Left forelimb (tissue), 1 donor: ENCODE results near the gene TUBA1B.
"Not testable (repeated sequence)": the region's sequence is repeated elsewhere in the genome, so short reads cannot be mapped to it uniquely, and the experiment has no call there.

Experiments used
- DNase-seq: peaks from one replicate; pipeline ENCODE4 v3.0.0-alpha.2; 2018; ENCODE audit warnings: low spot score

Gene TUBA1B

GRCh38 chr12:49131051-49131893, at the start of gene TUBA1B:
TSS of gene TUBA1B (minus strand) at chr12:49131395. CDS start at chr12:49131300, 95 bp downstream.
- peak; percentile 95 for DNase-seq

- DNase-seq = no peak
Measured at GRCh38 chr12:49174218-49174617, 43.0 kb upstream of the TUBA1B start.

DNA sequence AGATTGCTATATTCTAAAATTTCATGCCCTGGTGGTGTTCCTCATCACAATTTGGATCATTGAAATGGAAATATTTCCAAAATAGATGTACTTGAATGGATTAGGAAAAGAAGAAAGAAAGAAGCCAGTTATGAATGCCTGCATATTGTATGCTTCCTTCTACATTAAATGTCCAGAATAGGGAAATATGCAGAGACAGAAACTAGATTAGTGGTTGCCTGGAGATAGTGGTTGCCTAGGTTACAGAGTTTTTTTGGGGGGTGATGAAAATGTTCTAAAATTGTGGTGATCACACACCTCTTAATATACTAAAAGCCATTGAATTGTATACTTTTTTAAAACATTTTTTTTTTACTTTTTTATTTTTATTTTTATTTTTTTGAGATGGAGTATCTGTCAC, 39.7 kb upstream of the TUBA1B start:
- no peak for DNase-seq

GRCh38 chr12:49165114-49165513, 33.9 kb upstream of the TUBA1B start:
- DNase-seq = no peak

DNA sequence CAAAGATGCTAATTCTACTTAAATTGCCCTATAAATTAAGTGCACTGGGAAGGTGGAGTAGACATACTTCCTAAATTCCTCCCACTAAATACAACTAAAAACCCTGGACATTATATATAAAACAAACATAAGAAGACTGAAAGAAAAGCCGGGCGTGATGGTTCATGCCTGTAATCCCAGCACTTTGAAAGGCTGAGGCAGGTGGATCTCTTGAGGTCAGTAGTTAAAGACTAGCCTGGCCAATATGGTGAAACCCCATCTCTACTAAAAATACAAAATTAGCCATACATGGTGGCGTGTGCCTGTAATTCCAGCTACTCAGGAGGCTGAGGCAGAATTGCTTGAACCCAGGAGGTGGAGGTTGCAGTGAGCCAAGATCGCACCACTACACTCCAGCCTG, 30.7 kb upstream of the TUBA1B start:
- DNase-seq = not testable (repeated sequence)

DNA sequence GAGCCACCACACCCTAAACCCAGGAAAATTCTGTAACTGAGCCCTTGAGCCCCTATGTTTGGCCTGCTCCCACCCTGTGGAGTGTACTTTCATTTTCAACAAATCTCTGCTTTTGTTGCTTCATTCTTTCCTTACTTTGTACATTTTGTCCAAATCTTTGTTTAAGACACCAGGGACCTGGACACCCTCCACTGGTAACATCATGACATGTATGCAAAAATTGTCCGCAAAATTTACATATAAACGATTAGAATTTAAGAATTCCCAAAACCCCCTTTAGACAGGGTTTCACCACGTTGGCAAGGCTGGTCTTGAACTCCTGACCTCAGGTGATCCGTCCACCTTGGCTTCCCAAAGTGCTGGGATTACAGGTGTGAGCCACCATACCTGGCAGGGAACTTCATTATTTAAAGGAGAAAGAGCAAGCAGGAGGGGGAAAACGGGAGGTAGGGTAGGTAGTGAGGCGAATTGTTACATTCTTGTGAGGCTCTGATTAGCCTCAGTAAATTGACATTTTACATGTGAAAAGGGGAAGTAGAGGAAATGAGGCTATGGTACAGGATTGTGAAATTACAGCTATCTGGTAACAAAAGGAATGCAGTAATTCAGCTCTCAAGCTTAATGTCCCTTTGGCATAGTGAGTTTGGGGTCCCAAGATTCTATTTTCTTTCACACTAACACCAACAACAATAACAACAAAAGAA, 30.0 kb upstream of the TUBA1B start:
- no peak for DNase-seq

GRCh38 chr12:49160399-49160798, 29.2 kb upstream of the TUBA1B start:
- DNase-seq = no peak

- no peak for DNase-seq
Measured at GRCh38 chr12:49154221-49154620, 23.0 kb upstream of the TUBA1B start.

DNA sequence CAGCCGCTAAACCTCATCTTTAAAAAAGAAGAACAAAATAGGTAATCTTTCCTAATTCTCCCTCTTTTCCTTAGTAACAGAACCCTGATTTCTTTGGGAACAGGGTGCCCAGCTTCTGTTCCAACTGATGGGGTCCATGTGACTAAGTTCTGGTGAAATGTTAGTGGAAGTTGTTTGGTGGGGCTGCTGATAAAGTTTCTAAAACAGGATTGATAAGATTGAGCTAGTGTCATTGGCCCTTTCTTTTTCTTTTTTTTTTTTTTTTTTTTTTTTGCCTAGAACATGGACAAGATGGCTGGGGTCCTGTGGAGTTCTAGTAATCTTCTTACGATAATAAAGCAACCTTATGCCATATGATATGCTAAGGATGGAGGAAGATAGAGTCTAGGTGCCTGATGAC, 16.2 kb upstream of the TUBA1B start:
- DNase-seq = no peak

DNA sequence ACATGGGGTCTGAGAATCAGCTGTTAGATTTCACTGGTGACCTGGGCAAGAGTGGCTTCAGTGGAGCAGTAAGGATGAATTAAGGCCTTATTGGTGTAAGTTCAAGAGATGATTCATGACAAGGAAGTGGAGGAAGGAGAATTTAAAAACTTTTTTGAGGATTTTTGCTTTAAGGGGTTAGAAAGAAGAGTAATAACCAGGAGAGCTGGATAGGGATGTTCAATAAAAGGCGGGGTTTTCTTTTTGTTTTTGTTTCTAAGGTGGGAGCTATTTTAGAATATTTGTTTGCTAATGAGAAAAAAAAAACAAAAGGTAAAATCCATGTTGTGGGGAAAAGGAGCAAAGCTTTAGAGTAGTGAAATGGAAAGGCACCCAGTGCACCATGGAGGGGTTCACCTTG, 15.2 kb upstream of the TUBA1B start:
- DNase-seq = no peak

DNA sequence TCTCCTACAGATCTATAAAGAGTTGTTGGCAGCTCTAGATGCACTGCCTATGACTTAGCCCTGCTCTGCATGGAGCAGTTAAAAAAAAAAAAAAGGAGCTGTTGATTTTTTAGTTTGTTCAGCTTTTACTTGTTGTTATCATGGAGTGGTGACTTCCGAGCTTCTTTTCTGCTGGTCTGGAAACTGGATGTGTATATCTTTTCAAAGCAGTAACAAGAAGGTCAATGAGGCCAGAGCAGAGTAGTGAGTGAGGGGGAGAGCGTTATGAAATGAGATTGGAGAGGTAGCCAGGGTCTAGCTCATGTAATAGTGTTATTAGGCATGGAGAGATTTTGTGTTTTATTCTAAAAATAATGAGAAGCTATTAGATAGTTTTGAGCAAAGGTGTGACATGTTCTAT, 13.2 kb upstream of the TUBA1B start:
- no peak for DNase-seq

DNA sequence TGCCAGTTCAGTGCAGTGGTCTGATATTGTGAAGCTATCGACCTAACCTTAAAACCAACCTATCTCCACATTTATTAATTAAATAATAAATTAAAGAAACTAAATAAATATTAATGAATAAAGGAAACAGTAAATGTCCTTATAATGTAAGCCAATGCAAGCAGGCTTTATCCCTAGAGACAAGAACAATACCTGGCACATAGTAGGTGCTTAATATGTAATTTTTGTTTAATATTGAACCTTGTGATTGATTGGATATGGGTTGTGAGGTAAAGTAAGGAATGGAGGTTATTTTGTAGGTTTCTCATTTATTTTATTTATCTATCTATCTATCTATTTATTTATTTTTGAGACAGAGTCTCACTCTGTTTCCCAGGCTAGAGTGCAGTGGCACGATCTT, 7.8 kb upstream of the TUBA1B start:
- DNase-seq = no peak

- no peak for DNase-seq
Measured at GRCh38 chr12:49138587-49138986, 7.4 kb upstream of the TUBA1B start.

GRCh38 chr12:49137476-49137875, 6.3 kb upstream of the TUBA1B start:
- no peak for DNase-seq

GRCh38 chr12:49136997-49137396, 5.8 kb upstream of the TUBA1B start:
- not testable (repeated sequence) for DNase-seq

DNA sequence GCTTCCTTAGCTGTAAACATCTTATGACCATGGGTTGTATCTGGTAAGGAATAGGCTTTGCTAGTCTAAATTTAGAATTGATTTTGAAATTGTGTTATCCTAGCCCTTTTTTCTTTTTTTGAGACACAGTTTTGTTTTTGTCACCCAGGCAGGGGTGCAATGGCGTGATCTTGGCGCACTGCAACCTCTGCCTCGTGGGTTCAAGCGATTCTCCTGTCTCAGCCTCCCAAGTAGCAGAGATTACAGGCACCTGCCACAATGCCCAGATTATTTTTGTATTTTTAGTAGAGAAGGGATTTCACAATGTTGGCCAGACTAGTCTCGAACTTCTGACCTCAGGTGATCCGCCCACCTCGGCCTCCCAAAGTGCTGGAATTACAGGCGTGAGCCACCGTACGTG, 2.4 kb upstream of the TUBA1B start:
- DNase-seq = no peak

- no peak for DNase-seq
Measured at GRCh38 chr12:49133014-49133413, 1.8 kb upstream of the TUBA1B start.

DNA sequence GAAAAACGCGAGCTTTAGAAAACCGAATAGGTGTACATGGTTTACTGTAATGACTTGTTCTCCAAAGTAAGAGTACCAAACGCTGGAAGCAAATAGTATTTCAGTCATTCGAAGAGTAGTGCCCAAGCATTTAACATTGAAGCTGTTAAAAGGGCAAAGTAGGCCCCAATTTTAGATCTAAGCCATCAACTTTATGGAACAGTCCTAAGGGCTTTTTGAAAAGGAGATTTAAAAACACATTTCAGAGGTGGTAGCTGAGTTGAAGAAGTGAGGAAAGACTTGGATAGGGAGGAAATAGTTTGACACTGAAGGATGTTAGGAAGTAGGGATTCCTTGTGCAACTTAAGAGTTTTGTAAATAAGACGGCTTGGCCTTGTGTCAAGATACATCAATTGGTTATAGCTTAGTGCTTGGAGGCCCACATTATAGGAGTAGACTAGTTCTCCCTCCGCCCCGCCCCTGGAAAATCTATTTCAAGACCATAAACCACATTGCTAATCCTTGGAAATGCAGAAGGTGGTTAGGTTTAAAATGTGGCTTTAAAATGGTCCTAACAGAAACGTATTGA, 783 bp upstream of the TUBA1B start:
- DNase-seq = no peak

- peak; percentile 95 for DNase-seq
Measured at GRCh38 chr12:49130151-49131050, 794 bp downstream of the TUBA1B start.

DNA sequence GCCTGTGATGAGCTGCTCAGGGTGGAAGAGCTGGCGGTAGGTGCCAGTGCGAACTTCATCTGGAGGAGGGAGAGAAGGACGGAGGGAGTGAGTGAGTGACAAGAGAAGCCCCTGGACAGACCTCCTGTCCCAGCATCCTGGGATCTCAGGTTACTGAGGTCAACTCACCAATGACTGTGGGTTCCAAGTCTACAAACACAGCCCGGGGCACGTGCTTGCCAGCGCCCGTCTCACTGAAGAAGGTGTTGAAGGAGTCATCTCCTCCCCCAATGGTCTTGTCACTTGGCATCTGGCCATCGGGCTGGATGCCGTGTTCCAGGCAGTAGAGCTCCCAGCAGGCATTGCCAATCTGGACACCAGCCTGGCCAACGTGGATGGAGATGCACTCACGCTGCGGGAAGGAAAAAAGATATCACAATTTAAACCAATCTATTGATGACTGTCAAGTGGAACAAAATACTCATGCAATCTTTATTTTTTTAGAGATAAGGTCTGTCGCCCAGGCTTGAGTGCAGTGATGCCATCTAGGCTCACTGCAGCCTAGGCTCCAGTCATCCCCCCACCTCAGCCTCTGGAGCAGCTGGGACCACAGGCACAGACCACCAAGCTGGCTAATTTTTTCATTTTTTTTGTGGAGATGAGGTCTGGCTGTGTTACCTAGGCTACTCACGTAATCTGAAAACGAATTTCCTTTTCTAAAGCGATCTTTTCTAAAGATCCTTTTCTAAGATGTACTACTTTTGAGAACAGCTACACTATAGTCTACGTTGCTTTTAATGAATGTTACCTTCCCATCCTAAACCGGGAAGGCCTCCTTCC, 1.7 kb downstream of the TUBA1B start:
- DNase-seq = no peak

DNA sequence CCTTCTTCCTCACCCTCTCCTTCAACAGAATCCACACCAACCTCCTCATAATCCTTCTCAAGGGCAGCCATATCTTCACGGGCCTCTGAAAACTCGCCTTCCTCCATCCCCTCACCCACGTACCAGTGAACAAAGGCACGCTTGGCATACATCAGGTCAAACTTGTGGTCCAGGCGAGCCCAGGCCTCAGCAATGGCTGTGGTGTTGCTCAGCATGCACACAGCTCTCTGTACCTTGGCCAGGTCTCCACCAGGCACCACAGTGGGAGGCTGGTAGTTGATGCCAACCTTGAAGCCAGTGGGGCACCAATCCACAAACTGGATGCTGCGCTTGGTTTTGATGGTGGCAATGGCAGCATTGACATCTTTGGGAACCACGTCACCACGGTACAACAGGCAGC, 3.2 kb downstream of the TUBA1B start:
- DNase-seq = not testable (repeated sequence)
